Neural progenitor cell (in vitro differentiated cells): ENCODE measurements around the gene NXF1. TPM values are rescaled to one million over a fixed set of nuclear protein-coding genes. Genes with fewer than 3 reads are reported as not detected.
"Not testable (repeated sequence)": the region's sequence is repeated elsewhere in the genome, so short reads cannot be mapped to it uniquely, and the experiment has no call there.

ENCODE experiments used
- DNase-seq: peaks from one replicate; pipeline ENCODE4 v3.0.0-alpha.2; 2016; ENCODE audit warnings: low spot score
- H2AFZ ChIP-seq: fragments of 200-600 bp; sonication (generic); replicated peaks from 2 replicates; pipeline ENCODE4 v1.6.1; 2016; ENCODE audit warnings: antibody characterized with exemption
- H3F3A ChIP-seq: fragments of 200-600 bp; sonication (generic); 2 replicates; pipeline ENCODE4 v1.6.1; 2016; ENCODE audit warnings: antibody characterized with exemption, low read depth
- H3K27ac ChIP-seq: fragments of 200-600 bp; sonication (generic); 2 replicates; pipeline ENCODE4 v1.5.1; 2016; ENCODE audit warnings: mild to moderate bottlenecking
- H3K27me3 ChIP-seq: fragments of 200-600 bp; sonication (generic); 2 replicates; pipeline ENCODE4 v1.6.1; 2016; ENCODE audit warnings: mild to moderate bottlenecking, moderate library complexity
- H3K36me3 ChIP-seq: fragments of 200-600 bp; sonication (generic); 2 replicates; pipeline ENCODE4 v1.5.1; 2016
- H3K4me1 ChIP-seq: fragments of 200-600 bp; sonication (generic); 2 replicates; pipeline ENCODE4 v1.6.1; 2016; ENCODE audit warnings: mixed run types
- H3K4me2 ChIP-seq: fragments of 200-600 bp; sonication (generic); 2 replicates; pipeline ENCODE4 v1.6.1; 2016
- H3K4me3 ChIP-seq: fragments of 200-600 bp; sonication (generic); 2 replicates; pipeline ENCODE4 v1.5.1; 2016
- H3K79me2 ChIP-seq: fragments of 200-600 bp; sonication (generic); 2 replicates; pipeline ENCODE4 v1.6.1; 2016; ENCODE audit warnings: low read depth
- H3K9ac ChIP-seq: fragments of 200-600 bp; sonication (generic); 2 replicates; pipeline ENCODE4 v1.6.1; 2016
- H3K9me3 ChIP-seq: fragments of 200-600 bp; sonication (generic); 2 replicates; pipeline ENCODE4 v1.5.1; 2016; ENCODE audit warnings: low read depth
- H4K20me1 ChIP-seq: fragments of 200-600 bp; sonication (generic); 2 replicates; pipeline ENCODE4 v1.6.1; 2016; ENCODE audit warnings: low read depth
- H3K27ac Mint-ChIP-seq: 3 replicates; pipeline ENCODE4 v1.8.0; 2021; ENCODE audit warnings: mixed read lengths
- H3K27me3 Mint-ChIP-seq: 2 replicates; pipeline ENCODE4 v1.8.0; 2022; ENCODE audit warnings: low read depth, mild to moderate bottlenecking, inconsistent platforms, moderate library complexity, mixed read lengths; ENCODE audit not compliant: insufficient read depth
- H3K36me3 Mint-ChIP-seq: 3 replicates; pipeline ENCODE4 v1.8.0; 2021; ENCODE audit warnings: mixed read lengths
- H3K4me1 Mint-ChIP-seq: 3 replicates; pipeline ENCODE4 v1.8.0; 2021; ENCODE audit warnings: mixed read lengths
- H3K4me3 Mint-ChIP-seq: 3 replicates; pipeline ENCODE4 v1.8.0; 2021; ENCODE audit warnings: mild to moderate bottlenecking, moderate library complexity, mixed read lengths
- H3K9me3 Mint-ChIP-seq: 3 replicates; pipeline ENCODE4 v1.8.0; 2020; ENCODE audit warnings: mixed read lengths
- CTCF ChIP-seq: fragments of 200-600 bp; sonication (generic); IDR thresholded peaks from 2 replicates; pipeline ENCODE4 v1.5.1; 2017; ENCODE audit warnings: antibody characterized with exemption, mild to moderate bottlenecking
- EZH2 ChIP-seq: fragments of 200-600 bp; sonication (generic); IDR thresholded peaks from 2 replicates; pipeline ENCODE4 v1.6.1; 2017; ENCODE audit warnings: antibody characterized with exemption, mild to moderate bottlenecking, moderate library complexity
- EZH2phosphoT487 ChIP-seq: fragments of 200-600 bp; sonication (generic); IDR thresholded peaks from 2 replicates; pipeline ENCODE4 v1.6.1; 2017; ENCODE audit warnings: antibody characterized with exemption
- total RNA-seq: library from RNA; depleted of rRNA; stranded (reverse); fragments of >200 nt; gene quantifications from 2 replicates; pipeline ENCODE4 v1.2.3, GENCODE V29; 2015; ENCODE audit warnings: low replicate concordance

Gene NXF1
- total RNA-seq, 1 donor from 2014 or later: 23.6 TPM

GRCh38 chr11:62774407-62774806 is 30.8 kb downstream of the NXF1 start:
- peaks cover 27% of the 10 kb centered on the region for H3F3A ChIP-seq
- no peaks in the 10 kb centered on the region for H3K36me3 ChIP-seq
- no peaks in the 10 kb centered on the region for H3K27me3 ChIP-seq
- no peak for DNase-seq
- Mint-ChIP-seq H3K27me3 (peaks cover 6% of the 10 kb centered on the region), H3K9me3 (no peaks in the 10 kb centered on the region), H3K4me3 (no peak overlapping the region), H3K27ac (no peak overlapping the region), H3K4me1 (peaks cover 26% of the 10 kb centered on the region), H3K36me3 (peaks cover 20% of the 10 kb centered on the region)
- H3K79me2 ChIP-seq: peaks cover 32% of the 10 kb centered on the region
- no peak overlapping the region for H3K27ac ChIP-seq
- no peaks in the 10 kb centered on the region for H3K9me3 ChIP-seq
- H3K4me1 ChIP-seq: peaks cover 11% of the 10 kb centered on the region
- H3K9ac ChIP-seq: no peak overlapping the region
- no peak overlapping the region for H3K4me3 ChIP-seq
- no peak overlapping the region for H3K4me2 ChIP-seq
- no peaks in the 10 kb centered on the region for H4K20me1 ChIP-seq
- no peak overlapping the region for H2AFZ ChIP-seq
- TF ChIP-seq EZH2 (no peak), EZH2phosphoT487 (no peak), CTCF (no peak)

- Histone ChIP-seq H3F3A (peaks cover 41% of the 10 kb centered on the region), H4K20me1 (no peaks in the 10 kb centered on the region), H2AFZ (peak within 1 kb of the TSS; percentile 16), H3K9ac (peak within 1 kb of the TSS; percentile 54), H3K4me2 (peak within 1 kb of the TSS; percentile 77), H3K4me3 (peak within 1 kb of the TSS; percentile 86), H3K27ac (peak within 1 kb of the TSS; percentile 89), H3K79me2 (peaks cover 32% of the 10 kb centered on the region), H3K9me3 (no peaks in the 10 kb centered on the region), H3K27me3 (no peaks in the 10 kb centered on the region), H3K4me1 (peaks cover 11% of the 10 kb centered on the region), H3K36me3 (no peaks in the 10 kb centered on the region)
- Mint-ChIP-seq H3K4me1 (peaks cover 26% of the 10 kb centered on the region), H3K27ac (peak within 1 kb of the TSS; percentile 98), H3K27me3 (peaks cover 10% of the 10 kb centered on the region), H3K36me3 (peaks cover 9% of the 10 kb centered on the region), H3K9me3 (no peaks in the 10 kb centered on the region), H3K4me3 (peak within 1 kb of the TSS; percentile 92)
- DNase-seq: peak; percentile 98
- TF ChIP-seq EZH2: no peak
- TF ChIP-seq EZH2phosphoT487: no peak
- no peak for TF ChIP-seq CTCF
Observed at GRCh38 chr11:62771144-62772021, 33.9 kb downstream of the NXF1 start, which contains the start of gene TAF6L. TAF6L (plus strand) TSS chr11:62771396; CDS start chr11:62775784, 4,388 bp downstream.

GRCh38 chr11:62770778-62771143 is 34.5 kb downstream of the NXF1 start:
- Histone ChIP-seq H3K36me3 (no peaks in the 10 kb centered on the region), H3K9ac (no peak overlapping the region), H3K9me3 (no peaks in the 10 kb centered on the region), H3K27me3 (no peaks in the 10 kb centered on the region), H2AFZ (peak overlapping the region; percentile 16), H4K20me1 (no peaks in the 10 kb centered on the region), H3K4me2 (peak overlapping the region; percentile 77), H3K27ac (peak overlapping the region; percentile 89), H3K4me1 (peaks cover 11% of the 10 kb centered on the region), H3F3A (peaks cover 41% of the 10 kb centered on the region), H3K4me3 (peak overlapping the region; percentile 86), H3K79me2 (peaks cover 32% of the 10 kb centered on the region)
- H3K36me3 Mint-ChIP-seq: peaks cover 11% of the 10 kb centered on the region
- peak overlapping the region; percentile 98 for H3K27ac Mint-ChIP-seq
- peak overlapping the region; percentile 92 for H3K4me3 Mint-ChIP-seq
- no peak for DNase-seq
- H3K4me1 Mint-ChIP-seq: peaks cover 26% of the 10 kb centered on the region
- TF ChIP-seq EZH2: peak; percentile 38
- TF ChIP-seq CTCF: no peak
- peaks cover 10% of the 10 kb centered on the region for H3K27me3 Mint-ChIP-seq
- H3K9me3 Mint-ChIP-seq: no peaks in the 10 kb centered on the region

GRCh38 chr11:62760867-62761227 is 44.4 kb downstream of the NXF1 start:
- not testable (repeated sequence) for H2AFZ ChIP-seq, H3K9me3 Mint-ChIP-seq, H3K36me3 ChIP-seq, DNase-seq, H3K27ac ChIP-seq, H3K27me3 ChIP-seq, H3K9ac ChIP-seq, H3K9me3 ChIP-seq, H4K20me1 ChIP-seq, H3K4me1 ChIP-seq, H3K27me3 Mint-ChIP-seq
- Mint-ChIP-seq H3K27ac (peak overlapping the region; percentile 46), H3K36me3 (peaks cover 10% of the 10 kb centered on the region), H3K4me1 (peaks cover 13% of the 10 kb centered on the region), H3K4me3 (peak overlapping the region; percentile 98)
- H3K79me2 ChIP-seq: peaks cover 26% of the 10 kb centered on the region
- H3F3A ChIP-seq: peaks cover 34% of the 10 kb centered on the region
- H3K4me2 ChIP-seq: peak overlapping the region; percentile 73
- H3K4me3 ChIP-seq: peak overlapping the region; percentile 79
